MM.1S (cell line): Measurements from ENCODE around the gene TAS2R38.

Source experiments
- CTCF ChIP-seq: fragments of 300-600 bp; sonication (generic); IDR thresholded peaks from 2 replicates; pipeline ENCODE4 v1.5.1; 2016; ENCODE audit warnings: antibody characterized with exemption, low read length, mixed read lengths
- EZH2 ChIP-seq: fragments of 300-600 bp; sonication (generic); optimal IDR thresholded peaks from 2 replicates; pipeline ENCODE3; 2017; ENCODE audit warnings: low read depth, mild to moderate bottlenecking, antibody characterized with exemption, low read length, mixed read lengths
- EZH2phosphoT487 ChIP-seq: fragments of 300-600 bp; sonication (generic); IDR thresholded peaks from 2 replicates; pipeline ENCODE4 v1.6.1; 2018; ENCODE audit warnings: antibody characterized with exemption, low read length

- TF ChIP-seq CTCF (no peak), EZH2 (no peak), EZH2phosphoT487 (no peak)
Observed at GRCh38 chr7:141954334-141954733, 19.2 kb downstream of the TAS2R38 start.
